ENCODE results near the gene NTN5. TPM values are rescaled to one million over a fixed set of nuclear protein-coding genes. Genes with fewer than 3 reads are reported as not detected.
A peak's percentile ranks its signal among the peaks of the same experiment; 100 is the strongest.
"Not testable (repeated sequence)": the region's sequence is repeated elsewhere in the genome, so short reads cannot be mapped to it uniquely, and the experiment has no call there.

The NTN5 gene
- total RNA-seq, 6 experiments from 2014 or later: 0.12 to 0.23 (median 0.18) TPM; not detected in 2

DNA sequence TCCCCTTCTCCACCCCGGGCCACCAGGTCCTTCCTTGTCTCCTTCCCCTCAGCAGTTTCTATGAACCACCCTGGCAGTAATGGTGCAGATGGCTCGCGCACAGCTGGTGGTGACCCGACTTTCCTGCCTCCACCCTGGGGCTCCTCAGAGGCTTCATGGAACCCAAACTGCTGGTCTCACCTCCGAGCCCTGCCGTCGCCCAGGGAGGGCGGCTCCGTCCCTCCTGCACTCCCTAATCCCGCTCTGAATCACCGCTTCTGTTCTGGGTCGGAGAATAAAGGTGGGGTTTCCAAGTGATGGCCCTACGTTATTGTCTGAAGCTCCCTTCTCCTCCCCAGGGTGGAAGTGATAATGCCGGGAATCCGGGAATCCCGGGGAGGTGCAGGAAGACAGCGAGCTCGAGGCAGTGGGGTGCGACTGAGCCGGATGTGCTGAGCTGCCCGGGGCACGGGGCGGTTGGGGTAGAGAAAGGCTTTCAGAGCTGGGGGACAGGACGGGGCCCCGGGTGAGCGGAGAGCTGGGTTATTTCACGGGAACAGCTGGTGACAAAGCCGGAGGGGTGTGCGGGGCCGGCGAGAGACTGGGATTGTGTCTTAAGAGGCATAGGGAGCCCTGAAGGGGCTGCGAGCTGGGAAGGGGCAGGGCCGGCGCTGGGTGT lies 23.7 kb upstream of the NTN5 start:
- no peaks in the 10 kb centered on the region for H3K36me3 Mint-ChIP-seq (ENCODE audit: low read depth)
- peaks cover 22% of the 10 kb centered on the region for H3K27me3 Mint-ChIP-seq (ENCODE audit: insufficient read depth)
- TF ChIP-seq CTCF (IDR thresholded peaks at IDR 0.05): no peak
- H3K4me1 Mint-ChIP-seq (ENCODE audit: low read depth): peaks cover 20% of the 10 kb centered on the region
- DNase-seq: no peak
- H3K9me3 Mint-ChIP-seq: no peaks in the 10 kb centered on the region
- peak overlapping the region; percentile 26; the same call in 1 of the 2 replicates for H3K4me3 Mint-ChIP-seq
- H3K27ac Mint-ChIP-seq: no peak overlapping the region

DNA sequence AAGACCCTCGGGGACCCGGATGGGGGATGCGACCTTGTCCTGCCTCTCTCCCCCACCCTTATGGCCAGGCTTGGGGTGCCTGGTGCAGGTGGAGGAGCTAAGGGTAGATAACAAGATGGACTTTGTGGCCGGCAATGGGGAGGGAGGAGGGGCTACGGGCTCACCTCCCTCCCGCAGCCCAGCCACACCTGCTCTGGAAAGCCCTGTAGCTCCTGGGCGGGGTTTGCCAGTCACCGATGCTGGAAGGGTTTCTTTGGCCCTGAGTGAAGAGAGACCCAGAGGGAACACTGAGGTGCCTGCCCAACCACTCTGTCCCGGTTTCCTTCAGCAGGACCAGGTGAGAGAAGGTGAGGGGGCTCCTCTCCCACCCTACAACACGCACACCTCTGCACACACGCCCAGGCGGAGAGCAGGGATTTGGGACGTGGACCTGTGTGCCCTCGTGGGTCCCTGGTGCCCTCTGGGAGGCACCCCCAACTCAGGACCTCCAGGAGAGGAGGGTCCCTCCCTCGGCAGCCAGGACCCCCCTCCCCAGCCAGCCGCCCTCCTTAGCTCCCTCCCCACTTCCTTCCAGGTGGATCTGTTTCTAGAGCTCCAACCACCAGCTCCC lies 23.0 kb upstream of the NTN5 start, which contains the start of gene FUT2:
TSS of gene FUT2 (plus strand) at position 229 of the 610 bp plus-strand sequence. CDS start 6,986 bp downstream, outside the sequence.
- Mint-ChIP-seq H3K27ac (no peak within 1 kb of the TSS), H3K27me3 (ENCODE audit: insufficient read depth) (peaks cover 22% of the 10 kb centered on the region)
- no peak for DNase-seq

GRCh38 chr19:48693629-48694028 lies 20.8 kb upstream of the NTN5 start:
- not testable (repeated sequence) for H3K4me1 Mint-ChIP-seq (ENCODE audit: low read depth); H3K36me3 Mint-ChIP-seq (ENCODE audit: low read depth); DNase-seq; H3K27ac Mint-ChIP-seq; H3K4me3 Mint-ChIP-seq; H3K9me3 Mint-ChIP-seq
- peaks cover 19% of the 10 kb centered on the region for H3K27me3 Mint-ChIP-seq (ENCODE audit: insufficient read depth)

More for the DNA sequence above, 23.0 kb upstream of the NTN5 start, which contains the start of gene FUT2:
- TF ChIP-seq CTCF (IDR thresholded peaks at IDR 0.05): no peak
- peaks cover 20% of the 10 kb centered on the region for H3K4me1 Mint-ChIP-seq (ENCODE audit: low read depth)
- no peaks in the 10 kb centered on the region for H3K36me3 Mint-ChIP-seq (ENCODE audit: low read depth)
- H3K9me3 Mint-ChIP-seq: no peaks in the 10 kb centered on the region
- peak within 1 kb of the TSS; percentile 26; the same call in 1 of the 2 replicates for H3K4me3 Mint-ChIP-seq

DNA sequence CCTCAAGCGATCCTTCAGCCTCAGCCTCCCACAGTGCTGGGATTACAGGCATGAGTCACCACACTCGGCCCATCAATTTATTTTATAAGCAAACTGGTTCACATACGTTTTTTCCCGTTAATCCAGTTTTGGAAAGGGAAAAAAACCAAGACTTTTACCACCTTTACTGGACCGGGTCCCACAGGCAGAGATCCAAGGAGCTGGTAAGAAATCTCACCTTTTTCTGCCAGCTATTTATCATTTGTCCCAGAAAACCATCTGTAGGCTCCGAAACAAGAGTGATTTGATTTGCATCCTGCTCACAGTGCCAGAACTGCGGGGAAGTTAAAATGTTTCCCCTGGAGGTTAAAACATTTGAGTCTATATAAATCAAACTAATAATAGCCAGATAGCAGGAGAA lies 16.6 kb upstream of the NTN5 start:
- DNase-seq: no peak
- H3K27me3 Mint-ChIP-seq (ENCODE audit: insufficient read depth): peaks cover 21% of the 10 kb centered on the region
- no peak for TF ChIP-seq CTCF (IDR thresholded peaks at IDR 0.05)
- H3K27ac Mint-ChIP-seq: no peak overlapping the region
- no peaks in the 10 kb centered on the region for H3K4me1 Mint-ChIP-seq (ENCODE audit: low read depth)
- H3K36me3 Mint-ChIP-seq (ENCODE audit: low read depth): no peaks in the 10 kb centered on the region
- no peak overlapping the region for H3K4me3 Mint-ChIP-seq
- H3K9me3 Mint-ChIP-seq: no peaks in the 10 kb centered on the region

- no peaks in the 10 kb centered on the region for H3K9me3 Mint-ChIP-seq
- TF ChIP-seq CTCF (IDR thresholded peaks at IDR 0.05): no peak
- H3K36me3 Mint-ChIP-seq (ENCODE audit: low read depth): no peaks in the 10 kb centered on the region
- H3K27me3 Mint-ChIP-seq (ENCODE audit: insufficient read depth): peaks cover 18% of the 10 kb centered on the region
- H3K27ac Mint-ChIP-seq: no peak overlapping the region
- no peaks in the 10 kb centered on the region for H3K4me1 Mint-ChIP-seq (ENCODE audit: low read depth)
- H3K4me3 Mint-ChIP-seq: no peak overlapping the region
- no peak for DNase-seq
These were observed 15.0 kb upstream of the NTN5 start for GRCh38 chr19:48687776-48688175.

DNA sequence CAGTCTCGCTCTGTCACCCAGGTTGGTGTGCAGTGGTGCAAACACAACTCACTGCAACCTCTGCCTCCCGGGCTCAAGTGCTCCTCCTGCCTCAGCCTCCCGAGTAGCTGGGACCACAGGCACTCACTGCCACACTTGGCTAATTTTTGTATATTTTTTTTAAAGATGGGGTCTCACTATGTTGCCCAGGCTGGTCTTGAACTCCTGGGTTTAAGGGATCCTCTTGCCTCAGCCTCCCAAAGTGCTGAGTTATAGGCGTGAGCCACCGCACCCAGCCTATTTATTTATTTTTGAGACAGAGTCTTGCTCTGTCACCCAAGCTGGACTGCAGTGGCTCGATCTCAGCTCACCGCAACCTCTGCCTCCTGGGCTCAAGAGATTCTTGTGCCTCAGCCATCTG lies 13.8 kb upstream of the NTN5 start:
- not testable (repeated sequence) for H3K4me3 Mint-ChIP-seq; H3K27me3 Mint-ChIP-seq (ENCODE audit: insufficient read depth); H3K36me3 Mint-ChIP-seq (ENCODE audit: low read depth); H3K27ac Mint-ChIP-seq; H3K9me3 Mint-ChIP-seq; H3K4me1 Mint-ChIP-seq (ENCODE audit: low read depth); DNase-seq

Data from HFFc6 (cell line).